ENCODE data around the gene FZD10. TPM values are rescaled to one million over a fixed set of nuclear protein-coding genes. Genes with fewer than 3 reads are reported as not detected.

The FZD10 gene
- total RNA-seq: not detected
- long read RNA-seq: 0 reads

DNA sequence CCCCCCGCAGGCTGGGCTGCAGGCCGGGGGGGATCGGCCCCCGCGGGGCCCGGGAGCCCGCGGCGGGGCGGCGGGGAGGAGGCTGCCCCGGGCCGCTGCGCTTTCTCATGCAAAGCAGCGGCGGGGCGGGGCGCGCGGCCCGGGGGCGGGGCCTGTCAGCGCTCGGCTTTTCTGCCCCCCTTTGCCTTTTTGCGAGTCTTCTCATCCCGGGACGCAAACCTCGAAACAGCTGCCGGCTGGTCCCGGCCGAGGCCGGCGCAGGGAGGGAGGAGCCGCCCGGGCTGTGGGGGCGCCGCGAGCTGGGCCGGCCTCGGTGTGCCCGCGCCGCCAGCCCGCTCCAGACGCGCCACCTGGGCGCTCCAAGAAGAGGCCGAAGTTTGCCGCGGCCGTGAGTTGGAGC lies at the start of gene FZD10:
Gene FZD10, plus strand, starts transcription at position 198 of the 400 bp plus-strand sequence. CDS start 479 bp downstream, outside the sequence.
- intact Hi-C loops (cut with DNase I): no loop called here
- ATAC-seq (peak; percentile 44), DNase-seq (ENCODE audit: missing footprints) (no peak)

GRCh38 chr12:130114952-130115351 lies 47.3 kb upstream of the FZD10 start:
- no peak for ATAC-seq

GRCh38 chr12:130115646-130116045 lies 46.6 kb upstream of the FZD10 start:
- ATAC-seq (no peak), DNase-seq (ENCODE audit: missing footprints) (no peak)
- intact Hi-C loops (cut with DNase I): no loop called here

More at GRCh38 chr12:130114952-130115351, 47.3 kb upstream of the FZD10 start:
- DNase-seq (ENCODE audit: missing footprints): no peak
- intact Hi-C loops (cut with DNase I): no loop called here

GRCh38 chr12:130116791-130117190 lies 45.5 kb upstream of the FZD10 start:
- intact Hi-C loops (cut with DNase I): no loop called here
- DNase-seq (ENCODE audit: missing footprints) (no peak), ATAC-seq (no peak)

GRCh38 chr12:130117233-130117632 lies 45.0 kb upstream of the FZD10 start:
- no peak for DNase-seq (ENCODE audit: missing footprints)
- intact Hi-C loops (cut with DNase I): no loop called here
- no peak for ATAC-seq

DNA sequence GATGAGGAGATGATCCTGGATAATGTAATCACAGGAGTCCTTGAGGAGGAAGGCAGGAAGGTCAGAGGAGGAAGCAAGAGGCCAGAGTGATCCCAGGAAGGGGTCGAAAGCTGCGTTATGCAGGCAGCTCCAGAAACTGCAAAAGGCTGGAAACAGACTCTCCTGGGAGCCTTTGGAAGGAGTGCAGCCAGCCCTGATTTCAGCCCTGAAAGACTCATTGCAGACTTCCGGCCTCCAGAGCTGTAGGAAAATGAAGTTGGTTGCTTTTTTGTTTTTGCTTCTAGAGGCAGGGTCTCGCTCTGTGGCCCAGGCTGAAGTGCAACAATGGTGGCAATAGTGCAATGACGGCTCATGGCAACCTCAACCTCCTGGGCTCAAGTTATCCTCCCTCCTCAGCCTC lies 44.6 kb upstream of the FZD10 start:
- DNase-seq (ENCODE audit: missing footprints): no peak
- intact Hi-C loops (cut with DNase I): no loop called here
- no peak for ATAC-seq

DNA sequence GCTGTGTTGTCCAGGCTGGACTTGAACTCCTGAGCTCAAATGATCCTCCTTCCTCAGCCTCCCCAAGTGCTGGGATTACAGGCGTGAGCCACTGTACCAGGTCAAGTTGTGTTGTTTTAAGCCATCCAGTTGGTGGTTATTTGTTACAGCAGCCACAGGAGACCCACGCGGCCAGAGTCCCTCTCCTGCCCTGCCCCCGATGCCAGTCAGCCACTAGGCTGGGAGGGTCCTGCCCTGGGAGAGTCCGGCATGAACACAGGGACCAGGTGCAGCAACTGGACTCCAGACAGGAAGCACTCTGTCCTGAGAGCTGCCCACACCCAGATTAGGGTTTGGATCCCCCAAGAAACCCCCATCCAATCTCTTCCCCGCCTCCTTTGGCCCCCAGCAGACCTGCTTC lies 44.1 kb upstream of the FZD10 start:
- DNase-seq (ENCODE audit: missing footprints) (no peak), ATAC-seq (no peak)
- intact Hi-C loops (cut with DNase I): no loop called here

GRCh38 chr12:130119241-130119861 lies 42.9 kb upstream of the FZD10 start:
- intact Hi-C loops (cut with DNase I): no loop called here
- DNase-seq (ENCODE audit: missing footprints): no peak
- no peak for ATAC-seq

- intact Hi-C loops (cut with DNase I): no loop called here
- no peak for ATAC-seq
- DNase-seq (ENCODE audit: missing footprints): no peak
These were observed 42.1 kb upstream of the FZD10 start for GRCh38 chr12:130120012-130120805.

DNA sequence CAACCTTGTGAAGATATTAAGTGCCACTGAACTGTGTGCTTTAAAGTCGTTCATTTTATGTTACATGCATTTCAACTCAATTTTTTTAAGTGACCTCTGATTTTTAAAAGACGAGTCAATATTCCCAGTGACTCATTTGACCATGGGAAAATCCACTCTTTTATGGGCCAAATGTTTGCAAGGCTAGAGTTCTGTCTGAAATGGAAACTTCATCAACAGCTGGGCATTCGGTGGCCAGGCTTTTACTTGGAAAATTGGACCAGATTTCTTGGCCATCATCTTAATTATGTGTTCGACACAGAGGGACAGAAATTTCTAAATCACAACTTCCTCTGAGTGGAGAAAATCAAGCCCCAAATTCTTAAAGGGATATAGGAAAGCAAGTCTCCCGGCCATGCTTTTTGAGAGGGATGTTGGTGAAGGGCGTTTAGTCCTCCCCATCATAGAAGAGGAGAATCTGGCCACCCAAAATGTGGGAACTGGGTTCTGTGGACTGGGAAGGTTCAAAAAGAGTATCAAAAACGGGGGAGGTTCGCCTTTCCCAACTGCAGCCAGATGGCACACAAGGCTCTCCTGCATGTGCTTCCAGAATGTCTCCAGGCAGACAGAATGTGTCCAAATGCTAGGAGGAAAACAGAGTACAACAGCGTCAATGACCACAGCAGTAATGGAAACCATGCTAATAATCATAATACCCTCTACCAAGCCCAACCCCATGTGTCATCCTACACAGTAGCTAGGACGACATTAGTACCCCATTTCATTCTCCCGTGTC lies 40.9 kb upstream of the FZD10 start:
- no peak for DNase-seq (ENCODE audit: missing footprints)
- intact Hi-C loops (cut with DNase I): no loop called here
- no peak for ATAC-seq

DNA sequence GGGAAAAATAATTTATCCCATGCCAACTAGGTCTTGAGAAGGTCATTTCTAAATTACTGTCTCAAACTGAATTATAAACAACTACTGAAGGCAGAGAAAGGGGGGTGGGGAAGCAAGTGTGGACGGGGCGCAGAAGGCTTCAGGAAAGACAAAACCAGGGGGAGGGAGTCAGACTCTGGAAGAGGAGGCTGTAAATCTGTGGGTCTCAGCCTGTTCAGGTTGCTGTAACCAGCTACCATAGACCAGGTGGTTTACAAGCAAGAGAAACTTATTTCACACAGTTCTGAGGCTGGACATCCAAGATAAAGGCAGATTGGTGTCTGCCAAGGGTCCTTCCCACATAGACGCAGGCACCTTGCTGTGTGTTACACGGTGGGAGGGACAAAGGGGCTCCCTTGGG lies 39.9 kb upstream of the FZD10 start:
- ATAC-seq (no peak), DNase-seq (ENCODE audit: missing footprints) (no peak)
- intact Hi-C loops (cut with DNase I): no loop called here

- intact Hi-C loops (cut with DNase I): no loop called here
- ATAC-seq (no peak), DNase-seq (ENCODE audit: missing footprints) (no peak)
These were observed 38.2 kb upstream of the FZD10 start for GRCh38 chr12:130124106-130124505.

DNA sequence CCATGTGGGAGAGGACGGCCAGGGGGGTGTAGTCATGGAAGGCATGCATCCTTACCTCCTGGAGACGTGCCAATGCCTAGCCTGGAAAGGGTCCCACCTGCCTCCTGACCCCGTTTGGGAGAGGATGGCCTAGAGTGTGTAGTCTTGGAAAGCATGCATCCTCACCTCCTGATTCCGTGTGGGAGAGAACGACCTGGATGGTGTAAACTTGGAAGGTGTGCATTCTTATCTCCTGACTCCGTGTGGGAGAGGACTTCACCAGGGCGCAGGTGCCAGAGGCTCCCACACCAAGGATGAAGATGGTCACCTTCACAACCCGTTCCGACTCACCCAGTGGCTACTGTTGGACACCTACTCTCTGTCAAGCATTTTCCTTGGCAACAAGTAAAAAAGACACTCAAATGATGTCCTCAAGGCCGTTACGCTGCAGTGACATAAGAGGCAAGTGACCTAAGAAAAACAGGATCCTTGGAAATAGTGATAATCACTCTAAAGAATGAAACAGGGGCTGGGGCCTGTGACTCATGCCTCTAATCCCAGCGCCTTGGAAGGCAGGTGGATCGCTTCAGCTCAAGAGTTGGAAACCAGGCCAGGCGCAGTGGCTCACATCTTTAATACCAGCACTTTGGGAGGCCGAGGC lies 37.5 kb upstream of the FZD10 start:
- no peak for DNase-seq (ENCODE audit: missing footprints)
- no peak for ATAC-seq
- intact Hi-C loops (cut with DNase I): no loop called here

GRCh38 chr12:130126023-130126432 lies 36.2 kb upstream of the FZD10 start:
- intact Hi-C loops (cut with DNase I): no loop called here
- ATAC-seq: peak; percentile 59
- no peak for DNase-seq (ENCODE audit: missing footprints)

DNA sequence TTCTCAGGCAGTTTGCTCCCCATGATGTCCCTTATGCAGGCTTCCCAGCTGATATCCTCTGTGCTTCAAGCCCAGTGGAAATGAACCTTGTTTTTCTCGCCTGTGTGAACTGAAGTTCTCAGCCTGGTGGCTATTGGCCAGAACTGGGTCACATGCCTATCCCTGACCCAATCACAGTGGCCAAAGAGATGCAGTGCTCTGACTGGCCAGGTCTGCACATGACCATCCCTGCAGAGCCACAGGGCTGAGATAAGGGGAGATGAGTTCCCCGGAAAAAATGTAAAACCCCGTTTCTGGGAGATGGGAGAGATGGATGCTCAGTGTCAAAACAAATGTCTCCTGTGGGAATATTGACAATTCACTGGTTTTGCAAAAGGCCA lies 34.7 kb upstream of the FZD10 start:
- ATAC-seq (no peak), DNase-seq (ENCODE audit: missing footprints) (no peak)
- intact Hi-C loops (cut with DNase I): no loop called here

- intact Hi-C loops (cut with DNase I): no loop called here
- no peak for DNase-seq (ENCODE audit: missing footprints)
- peak; percentile 62 for ATAC-seq
These were observed 34.1 kb upstream of the FZD10 start for GRCh38 chr12:130127912-130128789.

- ATAC-seq (no peak), DNase-seq (ENCODE audit: missing footprints) (no peak)
- intact Hi-C loops (cut with DNase I): no loop called here
These were observed 33.2 kb upstream of the FZD10 start for GRCh38 chr12:130128790-130129735.
